GM19328 (cell line): Measurements from ENCODE around the gene WFDC12.

ENCODE experiments used
- ATAC-seq: cut with Tn5 transposase; IDR thresholded peaks from one replicate; pipeline ENCODE4 v1.9.1; 2021; ENCODE audit warnings: mild to moderate bottlenecking, moderate library complexity; ENCODE audit not compliant: unreplicated experiment

The WFDC12 gene

DNA sequence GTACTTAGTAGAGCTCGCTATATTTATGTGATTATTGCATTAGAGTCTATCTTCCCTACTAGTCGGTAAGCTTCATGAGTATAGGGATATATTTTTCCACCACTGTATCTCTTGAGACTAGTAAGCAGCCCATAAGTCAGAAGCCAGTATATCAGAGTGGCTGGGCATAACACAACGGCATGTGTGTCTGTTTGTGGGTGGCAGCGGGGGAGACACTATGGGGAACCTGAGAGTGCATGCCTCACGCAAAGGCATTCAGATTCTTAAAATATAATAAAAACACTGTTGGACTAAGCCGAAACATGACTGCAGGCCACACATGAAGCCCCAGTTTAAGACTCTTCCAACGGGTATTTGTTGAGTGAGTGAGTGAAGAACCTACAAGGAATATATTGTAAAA is 31.4 kb downstream of the WFDC12 start:
- no peak for ATAC-seq

DNA sequence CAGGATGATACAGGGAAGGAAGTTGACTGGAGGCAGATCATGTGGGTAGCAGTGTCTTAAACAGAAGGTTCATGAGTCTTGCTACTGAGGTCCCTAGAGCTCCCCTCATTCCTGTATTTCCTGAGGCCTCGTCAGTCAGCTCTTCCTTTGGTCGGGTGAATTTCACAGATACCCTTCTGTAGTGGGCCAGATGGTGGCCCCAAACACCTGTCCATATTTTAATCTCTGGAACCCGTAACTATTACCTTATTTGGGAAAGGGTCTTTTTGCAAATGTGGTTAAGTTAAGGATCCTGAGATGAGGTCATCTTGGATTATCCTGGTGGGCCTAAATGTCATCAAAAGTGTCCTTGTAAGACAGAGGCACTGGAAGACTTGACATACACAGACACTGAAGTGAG is 32.9 kb downstream of the WFDC12 start:
- no peak for ATAC-seq

DNA sequence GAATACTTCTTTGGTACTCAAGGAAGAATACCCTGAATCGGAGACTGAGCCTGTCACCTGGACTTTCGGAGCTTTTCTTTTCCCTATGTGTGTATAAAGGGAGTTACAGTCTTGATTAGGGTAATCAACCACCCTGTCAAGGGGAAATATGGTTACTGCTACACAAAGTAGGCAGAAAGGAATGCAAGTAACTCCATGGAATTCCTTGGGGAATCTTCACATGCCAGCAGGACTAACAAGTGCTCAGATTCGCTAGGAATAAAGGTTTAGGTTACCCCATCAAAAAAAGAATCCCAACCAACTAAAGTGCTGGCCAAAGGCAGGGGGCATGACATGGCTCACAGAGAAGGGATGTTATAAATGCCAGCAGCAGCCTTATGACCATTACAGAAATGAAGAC is 33.8 kb downstream of the WFDC12 start:
- ATAC-seq = no peak

DNA sequence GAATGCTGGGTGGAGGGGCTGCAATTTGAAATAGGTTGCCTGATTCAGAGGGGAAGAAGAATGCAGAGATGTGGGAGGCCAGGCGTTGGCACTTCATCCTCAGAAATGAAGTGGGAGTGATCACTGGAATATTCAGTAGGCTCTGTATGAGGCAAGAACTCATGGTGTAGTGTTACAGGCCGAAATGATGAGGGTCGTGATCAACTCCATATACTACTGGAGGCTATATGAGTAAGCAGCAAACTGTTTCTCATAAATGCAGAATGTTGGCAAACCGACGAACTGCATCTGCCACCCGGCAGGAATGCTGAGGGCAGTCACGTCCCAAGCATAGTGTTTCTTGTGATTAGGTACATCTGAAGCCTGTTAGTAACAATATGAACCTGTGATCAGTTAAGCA is 36.0 kb downstream of the WFDC12 start:
- no peak for ATAC-seq

DNA sequence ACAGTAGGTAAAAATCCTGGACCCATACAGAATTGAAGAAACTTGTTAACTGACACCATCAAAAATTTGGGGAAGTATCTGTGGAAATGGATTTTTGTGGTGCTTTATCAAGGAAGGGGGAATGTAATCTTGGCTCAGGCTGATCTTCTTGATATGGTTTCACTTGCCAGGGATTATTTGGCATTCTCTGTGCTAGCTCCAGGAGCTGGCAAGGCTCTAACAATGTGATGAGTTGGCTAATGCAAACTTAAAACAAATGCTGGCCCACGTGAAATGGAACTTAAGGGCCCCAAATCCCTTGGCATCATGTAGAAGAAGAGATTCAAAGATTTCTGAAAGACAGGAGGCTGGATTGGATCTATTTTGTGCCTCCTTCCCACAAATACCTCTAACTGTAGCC is 36.5 kb downstream of the WFDC12 start:
- no peak for ATAC-seq

DNA sequence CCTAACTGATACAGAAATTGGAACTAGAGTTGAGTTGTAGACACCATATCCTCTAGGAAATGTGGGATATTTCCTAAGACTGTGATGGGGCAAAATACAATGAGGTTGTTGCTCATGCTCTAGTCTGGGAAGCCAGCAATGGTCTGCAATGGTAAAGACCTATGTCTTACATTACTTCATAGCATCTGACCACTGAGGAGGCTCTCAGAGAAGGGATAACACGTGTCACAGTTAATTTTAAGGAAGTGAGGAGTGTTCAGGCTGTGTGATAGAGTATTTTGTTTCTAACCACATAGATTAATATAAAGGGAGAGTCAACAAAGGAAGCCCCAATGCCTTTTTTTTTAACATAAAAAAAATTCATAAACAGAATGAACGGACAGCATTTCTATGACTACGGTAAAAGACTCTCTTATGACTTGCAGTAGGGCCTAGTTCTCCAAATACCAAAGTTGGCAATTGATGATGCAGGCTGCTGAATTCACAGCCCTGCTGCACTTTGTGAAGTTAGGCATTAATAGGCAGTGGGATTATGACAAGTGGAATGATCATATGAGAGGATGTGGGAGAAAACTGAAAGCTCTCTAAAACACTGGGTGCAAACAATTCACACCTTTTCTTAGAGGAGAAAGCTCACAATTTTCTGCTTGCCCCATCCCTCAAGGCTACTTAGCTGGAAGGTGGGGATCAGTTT is 37.0 kb downstream of the WFDC12 start:
- ATAC-seq = no peak

DNA sequence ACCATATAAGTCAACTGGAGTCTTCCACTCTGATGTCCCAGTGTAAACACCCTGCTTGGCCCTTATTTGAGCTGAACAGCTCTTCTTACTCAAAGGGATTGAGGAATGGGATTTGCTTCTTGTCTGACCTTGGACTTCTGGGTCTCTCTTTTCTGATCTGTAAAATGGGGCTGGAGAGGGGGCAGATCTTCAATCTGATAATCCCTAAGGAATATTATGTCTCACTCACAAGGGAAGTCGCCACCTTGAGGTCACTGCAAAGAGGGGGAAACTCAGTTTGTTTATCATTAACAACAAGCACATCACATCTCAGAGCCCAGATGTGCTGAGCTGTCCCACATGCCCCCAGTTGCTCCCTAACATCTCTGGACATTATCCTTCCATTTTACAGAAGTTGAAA is 38.4 kb downstream of the WFDC12 start:
- ATAC-seq = no peak

DNA sequence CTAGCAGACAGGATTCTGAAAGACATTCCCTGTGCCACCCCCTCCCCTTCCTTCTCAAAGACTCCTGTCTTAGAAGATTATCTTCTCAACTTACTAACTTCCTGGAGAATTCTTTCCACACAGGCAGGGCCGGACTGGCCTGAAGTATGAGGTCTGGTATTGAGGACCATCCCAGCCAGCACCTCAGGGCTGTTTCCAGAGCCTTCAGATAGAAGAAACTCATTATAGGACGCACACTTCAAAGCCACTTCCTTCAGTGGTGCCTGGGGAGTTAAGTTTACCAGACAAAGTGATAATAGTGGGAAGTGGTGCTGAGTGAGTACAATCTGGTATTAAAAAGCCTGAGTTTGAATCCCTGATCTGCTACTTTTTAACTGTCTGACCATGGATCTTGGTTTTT is 39.0 kb downstream of the WFDC12 start:
- no peak for ATAC-seq

DNA sequence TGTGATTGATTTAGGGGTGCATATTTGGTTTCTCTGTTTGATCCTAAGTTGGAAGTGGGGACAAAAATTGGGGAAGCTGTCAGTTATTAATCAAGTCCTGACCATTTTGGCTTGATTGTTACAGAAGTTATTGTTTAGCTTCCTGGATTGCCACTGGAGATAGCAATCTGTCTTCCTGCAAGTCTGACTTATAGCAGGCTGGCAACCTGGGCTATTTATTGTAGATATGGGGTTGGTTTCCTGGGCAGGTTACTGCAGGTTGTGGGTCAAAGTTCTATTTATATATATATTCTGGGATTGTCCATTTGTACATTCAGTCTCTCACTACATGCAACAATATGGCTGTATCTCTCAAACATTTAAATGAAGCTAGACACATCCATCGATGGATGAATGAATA is 41.1 kb downstream of the WFDC12 start:
- ATAC-seq = no peak

DNA sequence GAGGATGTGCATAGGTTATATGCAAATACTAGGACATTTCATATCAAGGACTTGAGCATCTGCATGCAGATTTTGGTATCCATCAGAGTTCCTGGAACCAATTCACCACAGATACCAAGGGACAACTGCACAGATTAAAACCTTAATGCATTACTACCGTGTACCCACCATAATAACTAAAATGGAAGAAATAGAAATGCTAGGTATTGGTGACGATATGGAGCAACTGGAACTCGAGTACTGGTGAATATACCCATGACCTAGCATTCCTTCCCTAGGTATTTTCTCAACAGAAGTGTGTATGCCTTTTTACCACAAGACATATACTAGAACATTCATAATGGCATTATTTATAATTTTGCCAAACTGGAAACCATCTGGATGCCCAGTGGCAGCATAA is 41.8 kb downstream of the WFDC12 start:
- no peak for ATAC-seq

DNA sequence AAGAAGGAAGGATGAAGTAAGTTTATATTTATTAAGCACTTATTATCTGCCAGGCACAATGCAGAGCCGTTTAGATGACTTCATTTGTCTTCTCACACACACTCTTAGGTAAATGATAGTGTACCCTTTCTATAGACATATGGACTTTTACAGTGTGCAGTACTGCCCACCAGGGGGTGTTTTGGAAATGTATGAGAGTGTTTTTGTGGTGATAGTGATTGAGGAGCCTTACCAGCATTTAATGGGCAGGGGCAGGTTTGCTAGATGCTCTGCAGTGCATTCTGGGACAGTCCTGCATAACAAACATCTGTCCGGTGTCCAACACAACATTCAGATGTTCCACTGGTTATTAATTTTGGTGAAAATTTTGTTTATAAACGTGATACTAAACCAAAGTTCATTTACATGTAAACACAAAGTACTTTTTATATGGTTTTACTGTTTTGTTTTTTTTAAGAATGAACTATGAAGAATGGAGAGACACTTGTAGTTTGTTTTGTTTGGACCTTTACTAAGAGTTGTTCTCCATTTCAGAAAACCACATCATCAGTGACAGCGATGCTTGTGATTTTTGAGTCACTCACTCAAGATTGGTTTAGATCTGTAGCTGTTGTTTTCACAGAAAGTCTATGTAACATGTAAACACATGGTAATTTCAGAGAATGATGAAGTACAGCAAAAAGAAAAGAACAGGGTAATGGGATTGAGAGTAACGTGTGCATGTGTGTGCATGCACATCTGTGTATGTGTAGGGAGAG is 43.2 kb downstream of the WFDC12 start:
- no peak for ATAC-seq

DNA sequence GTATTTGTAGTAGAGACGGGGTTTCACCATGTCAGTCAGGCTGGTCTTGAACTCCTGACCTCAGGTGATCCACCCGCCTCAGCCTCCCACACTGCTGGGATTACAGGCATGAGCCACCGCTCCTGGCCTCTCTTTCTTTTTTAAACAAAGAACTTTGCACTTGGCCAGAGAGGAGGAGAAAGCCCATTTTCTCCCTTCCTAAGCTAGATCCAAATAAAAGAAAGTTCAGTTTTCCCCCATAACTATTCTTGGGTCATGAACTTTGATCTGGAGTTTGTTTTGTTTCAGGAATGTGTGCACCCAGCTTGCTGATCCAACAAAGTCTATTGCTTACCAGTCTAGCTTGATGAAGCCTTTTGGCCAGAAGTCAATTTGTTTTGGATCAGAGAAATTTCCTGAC is 46.7 kb downstream of the WFDC12 start:
- ATAC-seq = no peak
